Loucy (cell line): Measurements from ENCODE around the gene CYLD.

Experiments
- H2AFZ ChIP-seq: fragments of 200-600 bp; sonication (generic); 2 replicates; pipeline ENCODE4 v1.6.0; 2016; ENCODE audit warnings: antibody characterized with exemption, mild to moderate bottlenecking, low read length, moderate library complexity
- H3F3A ChIP-seq: fragments of 200-600 bp; 2 replicates; pipeline ENCODE4 v1.6.0; 2016; ENCODE audit warnings: antibody characterized with exemption, low read depth, mild to moderate bottlenecking
- H3K27me3 ChIP-seq: fragments of 200-600 bp; sonication (generic); 2 replicates; pipeline ENCODE4 v1.6.1; 2014; ENCODE audit warnings: low read length, mild to moderate bottlenecking; ENCODE audit not compliant: insufficient read depth, poor library complexity, severe bottlenecking
- H3K36me3 ChIP-seq: fragments of 200-600 bp; sonication (generic); 2 replicates; pipeline ENCODE4 v1.6.1; 2016; ENCODE audit warnings: low read length; ENCODE audit not compliant: insufficient read depth
- H3K4me1 ChIP-seq: fragments of 200-600 bp; sonication (generic); 2 replicates; pipeline ENCODE4 v1.5.1; 2014; ENCODE audit warnings: low read length, mild to moderate bottlenecking; ENCODE audit not compliant: insufficient read depth, poor library complexity, severe bottlenecking
- H3K4me2 ChIP-seq: fragments of 200-600 bp; sonication (generic); 2 replicates; pipeline ENCODE4 v1.6.0; 2014; ENCODE audit warnings: antibody characterized with exemption, low read length, low read depth, mild to moderate bottlenecking; ENCODE audit not compliant: poor library complexity, severe bottlenecking
- H3K4me3 ChIP-seq: fragments of 200-600 bp; sonication (generic); 2 replicates; pipeline ENCODE4 v1.5.1; 2014; ENCODE audit warnings: low read length, mild to moderate bottlenecking, mixed read lengths; ENCODE audit not compliant: poor library complexity, severe bottlenecking
- H3K79me2 ChIP-seq: fragments of 200-600 bp; sonication (generic); 2 replicates; pipeline ENCODE4 v1.6.1; 2014; ENCODE audit warnings: low read length; ENCODE audit not compliant: insufficient read depth
- H3K9ac ChIP-seq: fragments of 200-600 bp; sonication (generic); 2 replicates; pipeline ENCODE4 v1.6.0; 2014; ENCODE audit warnings: mild to moderate bottlenecking, low read depth, low read length, moderate library complexity; ENCODE audit not compliant: poor library complexity, severe bottlenecking
- H3K9me2 ChIP-seq: fragments of 200-600 bp; sonication (generic); replicated peaks from 2 replicates; pipeline ENCODE4 v1.6.1; 2016; ENCODE audit warnings: low read depth, low read length, mixed read lengths
- H3K9me3 ChIP-seq: fragments of 200-600 bp; sonication (generic); 2 replicates; pipeline ENCODE4 v1.6.1; 2014; ENCODE audit warnings: mild to moderate bottlenecking, antibody characterized with exemption, low read length, low read depth; ENCODE audit not compliant: insufficient read depth
- H4K20me1 ChIP-seq: fragments of 200-600 bp; sonication (generic); 2 replicates; pipeline ENCODE4 v1.6.0; 2014; ENCODE audit warnings: antibody characterized with exemption, low read length, mild to moderate bottlenecking; ENCODE audit not compliant: insufficient read depth, poor library complexity, severe bottlenecking
- CTCF ChIP-seq: fragments of 200-600 bp; sonication (generic); conservative IDR thresholded peaks from 2 replicates; pipeline ENCODE4 v1.5.1; 2014; ENCODE audit warnings: mild to moderate bottlenecking, antibody characterized with exemption, low read length
- EZH2phosphoT487 ChIP-seq: fragments of 200-600 bp; IDR thresholded peaks from 2 replicates; pipeline ENCODE4 v1.6.1; 2018; ENCODE audit warnings: antibody characterized with exemption, mild to moderate bottlenecking, moderate library complexity, borderline replicate concordance

The CYLD gene

GRCh38 chr16:50846511-50846910 is 104.6 kb downstream of the CYLD start:
- H3F3A ChIP-seq: no peaks in the 10 kb centered on the region

GRCh38 chr16:50847166-50847565 is 105.3 kb downstream of the CYLD start:
- no peak overlapping the region for H3K4me2 ChIP-seq
- no peaks in the 10 kb centered on the region for H3K79me2 ChIP-seq
- no peak overlapping the region for H2AFZ ChIP-seq
- no peaks in the 10 kb centered on the region for H3K9me3 ChIP-seq
- no peaks in the 10 kb centered on the region for H4K20me1 ChIP-seq
- no peaks in the 10 kb centered on the region for H3K9me2 ChIP-seq
- no peaks in the 10 kb centered on the region for H3K27me3 ChIP-seq
- no peaks in the 10 kb centered on the region for H3F3A ChIP-seq
- no peaks in the 10 kb centered on the region for H3K36me3 ChIP-seq
- no peak overlapping the region for H3K4me3 ChIP-seq
- no peaks in the 10 kb centered on the region for H3K4me1 ChIP-seq
- TF ChIP-seq CTCF (no peak), EZH2phosphoT487 (no peak)
- H3K9ac ChIP-seq: no peak overlapping the region

More at GRCh38 chr16:50846511-50846910, 104.6 kb downstream of the CYLD start:
- H2AFZ ChIP-seq: no peak overlapping the region
- H4K20me1 ChIP-seq: no peaks in the 10 kb centered on the region
- no peak overlapping the region for H3K9ac ChIP-seq
- no peaks in the 10 kb centered on the region for H3K9me2 ChIP-seq
- H3K4me1 ChIP-seq: no peaks in the 10 kb centered on the region
- no peaks in the 10 kb centered on the region for H3K79me2 ChIP-seq
- no peaks in the 10 kb centered on the region for H3K27me3 ChIP-seq
- H3K9me3 ChIP-seq: no peaks in the 10 kb centered on the region
- no peak overlapping the region for H3K4me3 ChIP-seq
- TF ChIP-seq EZH2phosphoT487: no peak
- no peak for TF ChIP-seq CTCF
- no peak overlapping the region for H3K4me2 ChIP-seq
- H3K36me3 ChIP-seq: no peaks in the 10 kb centered on the region

GRCh38 chr16:50848755-50849514 is 107.0 kb downstream of the CYLD start:
- Histone ChIP-seq H3K4me2 (no peak overlapping the region), H3K9me3 (no peaks in the 10 kb centered on the region), H3F3A (no peaks in the 10 kb centered on the region), H3K9ac (no peak overlapping the region), H3K36me3 (no peaks in the 10 kb centered on the region), H4K20me1 (no peaks in the 10 kb centered on the region), H3K9me2 (no peaks in the 10 kb centered on the region), H3K79me2 (no peaks in the 10 kb centered on the region), H3K27me3 (no peaks in the 10 kb centered on the region), H3K4me1 (no peaks in the 10 kb centered on the region), H3K4me3 (no peak overlapping the region), H2AFZ (no peak overlapping the region)
- no peak for TF ChIP-seq EZH2phosphoT487
